Gastrocnemius medialis (tissue), 4 donors: ENCODE measurements around the gene LRRC4C. TPM values are rescaled to one million over a fixed set of nuclear protein-coding genes. Genes with fewer than 3 reads are reported as not detected.

ENCODE experiments used
- ATAC-seq, 2 donors: fragments of 150-250 bp; one replicate each; pipeline ENCODE4 v1.9.1; 2016
- DNase-seq, 2 donors: peaks; one replicate each; pipeline ENCODE4 v3.0.0-alpha.2; 2019
- H3K27ac ChIP-seq, 4 donors: fragments of 200-600 bp; sonication (generic); 1 replicate in 1 of 4; 2 replicates in 3 of 4; pipeline ENCODE4 v1.5.1; 2016 to 2018; ENCODE audit warnings: mild to moderate bottlenecking in 2 of 4, moderate library complexity in 1 of 4
- H3K27me3 ChIP-seq, 3 donors: fragments of 200-600 bp; sonication (generic) in 2 of 3; 1 replicate in 1 of 3; 2 replicates in 2 of 3; pipeline versions ENCODE4 v1.5.1 to v1.6.0; 2016 to 2019; ENCODE audit warnings: mild to moderate bottlenecking in 1 of 3, moderate library complexity in 1 of 3
- H3K36me3 ChIP-seq, 2 donors: fragments of 200-600 bp; sonication (generic) in 1 of 2; one replicate each; pipeline ENCODE4 v1.5.1; 2017 to 2018
- H3K4me1 ChIP-seq, 2 donors: fragments of 200-600 bp; sonication (generic) in 1 of 2; one replicate each; pipeline ENCODE4 v1.5.1; 2016 to 2017; ENCODE audit warnings: mild to moderate bottlenecking in 2 of 2
- H3K4me3 ChIP-seq, 4 donors: fragments of 200-600 bp; sonication (generic) in 3 of 4; 1 replicate in 1 of 4; 2 replicates in 3 of 4; pipeline ENCODE4 v1.5.1; 2016 to 2019; ENCODE audit warnings: mild to moderate bottlenecking in 2 of 4
- H3K9me3 ChIP-seq, 3 donors: fragments of 200-600 bp; sonication (generic) in 2 of 3; 1 replicate in 1 of 3; 2 replicates in 2 of 3; pipeline ENCODE4 v1.5.1; 2016 to 2019
- POLR2A ChIP-seq, 2 donors: fragments of 450-650 bp; IDR thresholded peaks; one replicate each; pipeline ENCODE4 v1.6.1; 2017; ENCODE audit warnings: antibody characterized with exemption in 2 of 2, mild to moderate bottlenecking in 2 of 2, moderate library complexity in 2 of 2
- in situ Hi-C, 4 donors: fragments of 200-750 bp; cut with MboI; loops; one replicate each; pipeline versions ENCODE4 v1.15.0 to v1.8.0; 2017; ENCODE audit warnings: low sequenced_read_pairs in 4 of 4
- intact Hi-C: fragments of 100-400 bp; cut with DNase I; formaldehyde crosslinking; loops from one replicate; pipeline ENCODE4 v1.15.1; 2023; ENCODE audit warnings: low total_unique reads
- total RNA-seq, 4 donors: library from RNA; depleted of rRNA; stranded (reverse); fragments of >200 nt; gene quantifications; one replicate each; pipeline versions ENCODE4 v1.1.0 to v1.2.3, GENCODE V29; 2016
- TF ChIP-seq, protein P1 (sequence below), 5 experiments: fragments of 450-650 bp in 3 of 5; fragments of 200-600 bp in 2 of 5; sonication (generic) in 2 of 5; IDR thresholded peaks in 4 of 5; conservative IDR thresholded peaks in 1 of 5; 1 replicate in 4 of 5; 2 replicates in 1 of 5; pipeline ENCODE4 v1.5.1; 2016 to 2019; ENCODE audit warnings: antibody characterized with exemption in 5 of 5, mild to moderate bottlenecking in 3 of 5, moderate library complexity in 3 of 5

Gene LRRC4C
- total RNA-seq, 4 donors from 2014 or later = 0.15 to 0.59 (median 0.24) TPM; not detected in 1

DNA sequence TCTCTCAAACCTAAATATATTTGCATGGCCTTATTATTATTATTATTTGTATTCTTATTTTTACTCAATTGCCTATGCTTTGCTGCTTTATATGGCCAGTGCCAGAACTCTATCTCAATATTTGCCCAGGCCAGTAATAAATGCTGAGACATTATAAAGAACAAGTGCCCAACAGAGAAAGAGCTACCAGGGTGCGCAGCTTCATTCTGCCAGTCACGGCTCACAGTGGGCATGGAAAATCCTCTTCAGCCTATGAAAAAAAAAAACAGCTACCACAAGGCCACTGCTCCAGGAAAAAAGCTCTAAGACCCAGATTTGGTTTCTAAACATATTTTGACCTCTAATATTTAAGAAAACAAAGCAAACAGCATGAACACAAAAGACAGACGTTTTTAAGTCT lies 1223.6 kb downstream of the LRRC4C start:
- Histone ChIP-seq H3K9me3 (no peaks in the 10 kb centered on the region), H3K4me1 (no peaks in the 10 kb centered on the region), H3K36me3 (no peaks in the 10 kb centered on the region), H3K27me3 (no peaks in the 10 kb centered on the region), H3K4me3 (no peak overlapping the region), H3K27ac (no peak overlapping the region)
- in situ Hi-C loops (no loop called here), intact Hi-C loops (no loop called here)
- TF ChIP-seq, protein P1, sequence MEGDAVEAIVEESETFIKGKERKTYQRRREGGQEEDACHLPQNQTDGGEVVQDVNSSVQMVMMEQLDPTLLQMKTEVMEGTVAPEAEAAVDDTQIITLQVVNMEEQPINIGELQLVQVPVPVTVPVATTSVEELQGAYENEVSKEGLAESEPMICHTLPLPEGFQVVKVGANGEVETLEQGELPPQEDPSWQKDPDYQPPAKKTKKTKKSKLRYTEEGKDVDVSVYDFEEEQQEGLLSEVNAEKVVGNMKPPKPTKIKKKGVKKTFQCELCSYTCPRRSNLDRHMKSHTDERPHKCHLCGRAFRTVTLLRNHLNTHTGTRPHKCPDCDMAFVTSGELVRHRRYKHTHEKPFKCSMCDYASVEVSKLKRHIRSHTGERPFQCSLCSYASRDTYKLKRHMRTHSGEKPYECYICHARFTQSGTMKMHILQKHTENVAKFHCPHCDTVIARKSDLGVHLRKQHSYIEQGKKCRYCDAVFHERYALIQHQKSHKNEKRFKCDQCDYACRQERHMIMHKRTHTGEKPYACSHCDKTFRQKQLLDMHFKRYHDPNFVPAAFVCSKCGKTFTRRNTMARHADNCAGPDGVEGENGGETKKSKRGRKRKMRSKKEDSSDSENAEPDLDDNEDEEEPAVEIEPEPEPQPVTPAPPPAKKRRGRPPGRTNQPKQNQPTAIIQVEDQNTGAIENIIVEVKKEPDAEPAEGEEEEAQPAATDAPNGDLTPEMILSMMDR (IDR thresholded peaks at IDR 0.05 in 4 of 5, conservative IDR thresholded peaks at IDR 0.05 in 1 of 5) = no peak
- no peak for TF ChIP-seq POLR2A (IDR thresholded peaks at IDR 0.05)
- no peak for DNase-seq
- no peak for ATAC-seq

DNA sequence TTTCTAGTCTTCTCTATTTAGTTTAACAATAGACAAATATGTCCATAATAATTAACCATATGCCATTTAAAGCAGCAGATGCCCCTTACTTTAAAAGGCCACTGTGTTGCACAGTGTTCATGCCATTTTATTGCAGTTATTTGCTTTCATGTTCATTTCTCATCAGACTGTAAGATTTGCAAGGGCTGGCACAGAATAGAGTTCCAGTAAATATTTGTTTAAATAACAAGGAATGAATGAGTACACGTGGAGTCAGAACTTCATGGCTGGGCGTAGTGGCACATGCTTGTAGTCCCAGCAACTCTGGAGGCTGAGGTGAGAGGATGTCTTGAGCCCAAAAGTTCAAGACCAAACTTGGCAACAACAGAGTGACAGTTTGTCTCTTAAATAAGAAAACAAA lies 1228.6 kb downstream of the LRRC4C start:
- Histone ChIP-seq H3K9me3 (no peaks in the 10 kb centered on the region), H3K36me3 (no peaks in the 10 kb centered on the region), H3K4me1 (no peaks in the 10 kb centered on the region), H3K27ac (no peak overlapping the region), H3K4me3 (no peak overlapping the region), H3K27me3 (no peaks in the 10 kb centered on the region)
- no peak for DNase-seq
- intact Hi-C loops (no loop called here), in situ Hi-C loops (no loop called here)
- TF ChIP-seq POLR2A (IDR thresholded peaks at IDR 0.05) = no peak
- TF ChIP-seq, protein P1 (IDR thresholded peaks at IDR 0.05 in 4 of 5, conservative IDR thresholded peaks at IDR 0.05 in 1 of 5) = no peak
- no peak for ATAC-seq

DNA sequence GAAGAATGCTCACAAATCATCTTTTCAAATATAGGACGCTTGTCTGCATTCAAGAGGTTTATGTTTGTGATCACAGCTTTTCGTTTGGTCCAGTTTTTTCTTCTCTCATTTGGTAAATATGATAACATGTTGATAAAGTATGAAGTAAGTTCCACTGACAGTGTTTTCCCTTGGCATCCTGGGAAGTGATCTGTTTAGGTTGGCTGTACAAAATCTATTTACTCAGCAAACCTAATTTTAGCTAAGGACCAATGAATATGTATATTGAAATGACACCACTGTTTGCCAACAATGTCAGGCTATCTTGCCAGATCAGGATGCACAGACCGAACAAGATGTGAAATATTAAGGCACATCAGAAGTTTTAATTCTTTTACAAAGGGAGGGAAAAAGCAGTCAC lies 1230.8 kb downstream of the LRRC4C start:
- TF ChIP-seq POLR2A (IDR thresholded peaks at IDR 0.05) = no peak
- TF ChIP-seq, protein P1 (IDR thresholded peaks at IDR 0.05 in 4 of 5, conservative IDR thresholded peaks at IDR 0.05 in 1 of 5) = no peak
- no peak overlapping the region for H3K27ac ChIP-seq
- H3K4me1 ChIP-seq = no peaks in the 10 kb centered on the region
- H3K36me3 ChIP-seq = no peaks in the 10 kb centered on the region
- H3K27me3 ChIP-seq = no peaks in the 10 kb centered on the region
- in situ Hi-C loops = no loop called here
- no peak overlapping the region for H3K4me3 ChIP-seq
- no peak for ATAC-seq
- no peaks in the 10 kb centered on the region for H3K9me3 ChIP-seq
- intact Hi-C loops = no loop called here
- DNase-seq = no peak

DNA sequence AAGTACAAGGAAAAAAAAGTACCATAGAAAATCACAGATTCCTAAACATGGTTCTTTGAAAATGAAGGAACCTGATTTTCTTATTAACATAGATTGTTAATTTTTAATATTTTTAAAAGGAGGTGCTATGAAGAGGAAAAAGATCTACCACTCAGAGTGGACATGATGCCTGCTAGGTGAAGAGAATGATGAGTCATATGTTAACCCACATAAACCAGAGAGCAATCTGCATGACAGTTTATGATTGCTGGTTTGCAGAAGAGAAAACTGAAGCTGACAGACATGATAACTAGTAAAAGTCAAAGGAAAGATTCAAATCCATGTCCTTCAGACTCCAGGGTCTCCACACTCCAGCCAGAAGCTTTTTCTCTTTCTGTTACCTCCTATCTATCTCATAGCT lies 1231.7 kb downstream of the LRRC4C start:
- DNase-seq (no peak), ATAC-seq (no peak)
- Histone ChIP-seq H3K4me3 (no peak overlapping the region), H3K9me3 (no peaks in the 10 kb centered on the region), H3K36me3 (no peaks in the 10 kb centered on the region), H3K27ac (no peak overlapping the region), H3K27me3 (no peaks in the 10 kb centered on the region), H3K4me1 (no peaks in the 10 kb centered on the region)
- intact Hi-C loops (no loop called here), in situ Hi-C loops (no loop called here)
- TF ChIP-seq POLR2A (IDR thresholded peaks at IDR 0.05) = no peak
- TF ChIP-seq, protein P1 (IDR thresholded peaks at IDR 0.05 in 4 of 5, conservative IDR thresholded peaks at IDR 0.05 in 1 of 5) = no peak

DNA sequence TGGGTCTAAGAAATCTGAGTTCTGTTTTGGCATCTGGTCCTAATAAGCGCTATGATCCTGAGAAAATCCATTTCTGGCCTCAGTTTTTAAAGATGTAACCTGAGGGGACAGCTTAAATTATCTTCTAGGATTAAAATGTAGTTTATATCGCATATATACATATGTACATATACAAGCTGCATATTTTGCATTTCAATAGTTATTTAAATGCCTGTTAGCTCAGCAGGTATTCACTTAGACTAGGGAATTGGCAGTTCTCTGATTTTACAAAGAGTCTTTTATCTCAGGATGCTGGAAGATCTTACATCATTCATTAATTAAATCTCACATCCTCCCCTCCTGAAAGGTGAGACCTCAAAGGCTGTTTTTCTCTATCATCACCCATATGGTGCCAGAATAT lies 1232.8 kb downstream of the LRRC4C start:
- TF ChIP-seq POLR2A (IDR thresholded peaks at IDR 0.05) = no peak
- TF ChIP-seq, protein P1 (IDR thresholded peaks at IDR 0.05 in 4 of 5, conservative IDR thresholded peaks at IDR 0.05 in 1 of 5) = no peak
- ATAC-seq (no peak), DNase-seq (no peak)
- Histone ChIP-seq H3K36me3 (no peaks in the 10 kb centered on the region), H3K27me3 (no peaks in the 10 kb centered on the region), H3K4me1 (no peaks in the 10 kb centered on the region), H3K27ac (no peak overlapping the region), H3K4me3 (no peak overlapping the region), H3K9me3 (no peaks in the 10 kb centered on the region)
- in situ Hi-C loops = no loop called here
- intact Hi-C loops = no loop called here
